Erythroblast (primary cell): Measurements from ENCODE around the gene SOCS7.

Experiments used
- GATA1 ChIP-seq: IDR thresholded peaks from 2 replicates; pipeline ENCODE4 v1.6.1; 2011; ENCODE audit warnings: low read depth, mild to moderate bottlenecking, control low read depth, low read length, moderate library complexity
- POLR2A ChIP-seq: IDR thresholded peaks from 2 replicates; pipeline ENCODE4 v1.6.1; 2011; ENCODE audit warnings: mild to moderate bottlenecking, low read length

- no peak for TF ChIP-seq POLR2A
- no peak for TF ChIP-seq GATA1
These were observed 74.8 kb downstream of the SOCS7 start for GRCh38 chr17:38426441-38426840.
